Adipocyte (in vitro differentiated cells): ENCODE data around the gene RMRP.

Source experiments
- DNase-seq: peaks from one replicate; pipeline ENCODE4 v3.0.0-alpha.2; 2015; ENCODE audit warnings: low read depth
- H3K27me3 ChIP-seq: replicated peaks from 2 replicates; pipeline ENCODE4 v1.7.0; 2013; ENCODE audit warnings: mild to moderate bottlenecking, low read length, moderate library complexity; ENCODE audit not compliant: control insufficient read depth, insufficient read depth
- H3K36me3 ChIP-seq: 2 replicates; pipeline ENCODE4 v1.7.0; 2013; ENCODE audit warnings: low read length, mild to moderate bottlenecking, moderate library complexity; ENCODE audit not compliant: control insufficient read depth, insufficient read depth, severe bottlenecking
- H3K4me1 ChIP-seq: 2 replicates; pipeline ENCODE4 v1.7.0; 2013; ENCODE audit warnings: mild to moderate bottlenecking, low read length, moderate library complexity; ENCODE audit not compliant: control insufficient read depth, insufficient read depth
- H3K4me3 ChIP-seq: 2 replicates; pipeline ENCODE4 v1.7.0; 2013; ENCODE audit warnings: mild to moderate bottlenecking, low read length, moderate library complexity
- H3K9ac ChIP-seq: 2 replicates; pipeline ENCODE4 v1.7.0; 2013; ENCODE audit warnings: mild to moderate bottlenecking, low read length, moderate library complexity
- H3K9me3 ChIP-seq: 2 replicates; pipeline ENCODE4 v1.7.0; 2013; ENCODE audit warnings: mild to moderate bottlenecking, low read length, moderate library complexity; ENCODE audit not compliant: control insufficient read depth

RMRP gene

DNA sequence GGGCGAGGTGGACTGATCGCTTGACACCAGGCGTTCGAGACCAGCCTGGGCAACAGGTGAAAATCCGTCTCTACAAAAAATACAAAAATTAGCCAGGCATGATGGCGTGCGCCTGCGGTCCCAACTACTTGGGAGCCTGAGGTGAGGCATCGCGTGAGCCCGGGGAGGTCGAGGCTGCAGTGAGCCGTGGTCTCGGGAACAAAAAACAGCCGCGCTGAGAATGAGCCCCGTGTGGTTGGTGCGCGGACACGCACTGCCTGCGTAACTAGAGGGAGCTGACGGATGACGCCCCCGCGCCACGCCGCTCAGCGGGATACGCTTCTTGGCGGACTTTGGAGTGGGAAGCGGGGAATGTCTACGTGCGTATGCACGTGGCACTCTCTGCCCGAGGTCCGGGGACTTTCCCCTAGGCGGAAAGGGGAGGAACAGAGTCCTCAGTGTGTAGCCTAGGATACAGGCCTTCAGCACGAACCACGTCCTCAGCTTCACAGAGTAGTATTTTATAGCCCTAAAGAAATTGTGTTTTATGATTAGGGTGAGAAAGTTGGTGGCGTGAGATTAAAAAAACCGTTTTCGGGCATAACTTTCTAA lies at the start of gene RMRP:
Gene RMRP (minus strand): TSS at position 474 of the 591 bp plus-strand sequence.
- peak within 1 kb of the TSS; percentile 99 for H3K9ac ChIP-seq
- H3K4me1 ChIP-seq = peaks cover 38% of the 10 kb centered on the region
- peaks cover 20% of the 10 kb centered on the region for H3K36me3 ChIP-seq
- H3K4me3 ChIP-seq = peak within 1 kb of the TSS; percentile 91
- no peaks in the 10 kb centered on the region for H3K9me3 ChIP-seq
- no peaks in the 10 kb centered on the region for H3K27me3 ChIP-seq
- DNase-seq = peak; percentile 99

DNA sequence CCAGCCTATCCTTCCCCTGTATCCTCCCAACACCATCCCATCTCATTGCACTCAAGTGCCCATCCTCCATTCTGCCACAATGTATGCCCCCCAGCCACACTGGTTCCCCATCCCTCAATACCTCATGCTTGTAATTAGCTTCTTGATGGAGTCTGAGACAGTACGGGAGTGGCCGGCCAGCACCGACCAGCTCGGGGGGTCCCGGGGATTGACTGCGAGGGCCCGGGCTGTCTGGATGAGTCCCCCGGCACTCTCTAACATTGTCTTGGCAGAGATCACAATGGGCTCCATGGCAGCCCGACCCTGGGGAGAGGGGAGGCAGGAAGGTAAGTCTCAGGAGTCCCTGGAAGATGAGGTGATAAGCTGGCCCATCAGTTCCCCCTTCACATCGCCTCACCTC lies 49.1 kb upstream of the RMRP start:
- Histone ChIP-seq H3K4me1 (no peaks in the 10 kb centered on the region), H3K36me3 (peaks cover 94% of the 10 kb centered on the region)
- DNase-seq = no peak

GRCh38 chr9:35705836-35706430 lies 48.1 kb upstream of the RMRP start:
- Histone ChIP-seq H3K9ac (no peak overlapping the region), H3K4me1 (no peaks in the 10 kb centered on the region), H3K27me3 (no peaks in the 10 kb centered on the region), H3K4me3 (no peak overlapping the region), H3K9me3 (no peaks in the 10 kb centered on the region), H3K36me3 (peaks cover 94% of the 10 kb centered on the region)
- no peak for DNase-seq

More for the DNA sequence above, 49.1 kb upstream of the RMRP start:
- Histone ChIP-seq H3K9me3 (no peaks in the 10 kb centered on the region), H3K9ac (no peak overlapping the region), H3K4me3 (no peak overlapping the region), H3K27me3 (no peaks in the 10 kb centered on the region)

DNA sequence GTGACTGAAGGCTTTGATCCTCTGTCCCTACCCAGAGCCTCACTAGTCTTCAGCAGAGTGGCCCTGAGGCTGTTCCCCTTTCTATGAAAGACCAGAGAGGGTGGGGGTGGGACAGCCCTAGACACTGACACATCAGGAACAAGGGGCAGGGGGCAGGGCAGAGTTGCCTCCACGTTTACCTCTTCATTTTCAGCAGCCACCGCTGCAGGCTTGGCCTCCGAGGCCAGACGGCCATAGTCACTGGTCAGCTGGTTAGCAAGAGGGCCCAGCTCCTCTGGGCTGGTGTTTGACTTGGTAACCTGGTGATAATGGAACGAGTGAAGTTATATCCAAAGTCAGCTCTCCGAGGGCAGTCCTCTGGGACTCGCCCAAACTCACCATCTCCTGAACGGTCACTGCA lies 47.6 kb upstream of the RMRP start:
- Histone ChIP-seq H3K9ac (no peak overlapping the region), H3K4me1 (no peaks in the 10 kb centered on the region), H3K4me3 (no peak overlapping the region), H3K36me3 (peaks cover 94% of the 10 kb centered on the region), H3K27me3 (no peaks in the 10 kb centered on the region), H3K9me3 (no peaks in the 10 kb centered on the region)
- no peak for DNase-seq

DNA sequence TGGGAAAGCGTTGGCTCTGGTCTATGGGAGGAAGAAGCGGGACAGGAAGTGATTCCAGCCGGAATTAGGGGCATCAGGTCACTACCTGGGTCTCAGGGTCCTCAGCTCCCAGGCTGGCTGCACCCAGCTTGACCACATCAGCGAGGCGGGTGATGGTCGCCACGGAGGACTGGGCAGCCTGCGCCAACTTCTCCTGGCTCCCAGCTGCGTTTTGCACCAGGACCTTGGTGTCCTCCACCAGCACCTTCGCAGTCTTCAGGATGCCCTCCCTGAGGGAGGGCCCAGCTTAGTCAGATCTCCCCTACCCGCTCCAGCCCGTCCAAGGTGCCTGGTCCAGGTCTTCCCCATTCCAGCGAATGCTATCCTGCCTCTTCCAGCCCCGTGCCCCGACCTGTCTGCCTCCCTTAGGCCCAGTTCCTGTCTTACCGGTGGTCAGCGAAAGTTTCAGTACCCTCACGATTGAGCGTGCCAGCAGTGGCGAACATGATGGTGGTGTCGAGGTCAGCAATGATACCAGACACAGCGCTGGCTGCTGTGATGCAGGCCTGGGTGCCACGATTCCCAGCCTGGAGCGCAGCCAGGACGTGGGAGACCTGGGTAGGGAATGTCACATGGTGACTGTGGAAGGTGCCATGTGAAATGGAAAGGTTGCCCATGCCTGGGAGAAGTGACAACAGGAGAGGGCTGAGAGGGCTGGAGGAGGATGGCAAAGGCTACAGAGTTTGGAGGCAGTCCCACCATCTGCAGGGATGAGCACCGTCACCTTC lies 46.3 kb upstream of the RMRP start:
- Histone ChIP-seq H3K27me3 (no peaks in the 10 kb centered on the region), H3K36me3 (peaks cover 99% of the 10 kb centered on the region), H3K4me1 (no peaks in the 10 kb centered on the region), H3K9ac (no peak overlapping the region), H3K4me3 (no peak overlapping the region), H3K9me3 (no peaks in the 10 kb centered on the region)
- DNase-seq = no peak

- no peaks in the 10 kb centered on the region for H3K4me1 ChIP-seq
- H3K9me3 ChIP-seq = no peaks in the 10 kb centered on the region
- DNase-seq = no peak
- no peak overlapping the region for H3K4me3 ChIP-seq
- no peaks in the 10 kb centered on the region for H3K27me3 ChIP-seq
- H3K36me3 ChIP-seq = peaks cover 99% of the 10 kb centered on the region
- no peak overlapping the region for H3K9ac ChIP-seq
Measured at GRCh38 chr9:35702696-35703095, 44.9 kb upstream of the RMRP start.

DNA sequence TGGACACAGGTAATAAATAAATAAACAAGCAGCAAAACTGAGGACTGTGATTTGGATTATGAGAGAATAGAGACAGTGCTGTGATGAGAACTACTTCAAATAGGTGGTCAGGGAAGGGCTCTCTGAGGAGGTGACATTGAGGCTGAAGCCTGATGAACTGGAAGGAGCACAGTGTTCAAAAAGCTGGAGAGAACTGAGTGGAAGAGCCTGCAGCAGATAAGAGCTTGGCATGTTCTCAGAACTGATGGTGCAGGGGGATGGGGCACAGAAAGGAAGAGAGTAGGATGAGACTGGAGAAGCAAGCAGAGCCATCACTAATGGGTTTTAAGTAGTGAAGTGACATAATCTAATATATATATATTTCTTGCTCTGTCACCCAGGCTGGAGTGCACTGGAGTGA lies 43.1 kb upstream of the RMRP start:
- Histone ChIP-seq H3K36me3 (peaks cover 99% of the 10 kb centered on the region), H3K27me3 (no peaks in the 10 kb centered on the region), H3K4me1 (no peaks in the 10 kb centered on the region), H3K9ac (no peak overlapping the region), H3K4me3 (no peak overlapping the region), H3K9me3 (no peaks in the 10 kb centered on the region)
- no peak for DNase-seq

DNA sequence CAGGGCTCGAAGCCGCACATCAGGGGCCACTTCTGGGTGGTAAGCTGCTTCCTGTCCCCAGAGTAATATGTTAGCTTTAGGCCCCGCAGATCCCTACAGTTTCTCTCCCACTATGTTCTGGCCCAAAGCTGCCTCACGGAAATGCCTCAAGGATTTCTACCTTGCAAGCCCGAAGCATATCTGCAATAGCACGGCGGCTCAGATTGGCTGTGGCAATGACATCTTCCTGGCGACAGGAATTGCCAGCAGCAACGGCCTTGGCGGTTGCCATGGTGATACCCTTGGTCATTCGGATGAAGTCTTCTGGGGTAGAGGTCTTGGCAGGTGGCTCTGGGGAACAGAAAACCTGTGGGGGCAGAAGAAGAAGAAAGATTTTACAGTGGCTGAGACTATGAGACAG lies 42.2 kb upstream of the RMRP start:
- Histone ChIP-seq H3K4me1 (peaks cover 2% of the 10 kb centered on the region), H3K9ac (no peak overlapping the region), H3K27me3 (no peaks in the 10 kb centered on the region), H3K4me3 (no peak overlapping the region), H3K36me3 (peaks cover 94% of the 10 kb centered on the region), H3K9me3 (no peaks in the 10 kb centered on the region)
- DNase-seq = no peak

GRCh38 chr9:35698231-35698630 lies 40.4 kb upstream of the RMRP start:
- H3K9ac ChIP-seq = no peak overlapping the region
- H3K9me3 ChIP-seq = no peaks in the 10 kb centered on the region
- H3K4me3 ChIP-seq = no peak overlapping the region
- no peak for DNase-seq
- H3K4me1 ChIP-seq = peaks cover 5% of the 10 kb centered on the region
- H3K36me3 ChIP-seq = peaks cover 76% of the 10 kb centered on the region
- no peaks in the 10 kb centered on the region for H3K27me3 ChIP-seq

DNA sequence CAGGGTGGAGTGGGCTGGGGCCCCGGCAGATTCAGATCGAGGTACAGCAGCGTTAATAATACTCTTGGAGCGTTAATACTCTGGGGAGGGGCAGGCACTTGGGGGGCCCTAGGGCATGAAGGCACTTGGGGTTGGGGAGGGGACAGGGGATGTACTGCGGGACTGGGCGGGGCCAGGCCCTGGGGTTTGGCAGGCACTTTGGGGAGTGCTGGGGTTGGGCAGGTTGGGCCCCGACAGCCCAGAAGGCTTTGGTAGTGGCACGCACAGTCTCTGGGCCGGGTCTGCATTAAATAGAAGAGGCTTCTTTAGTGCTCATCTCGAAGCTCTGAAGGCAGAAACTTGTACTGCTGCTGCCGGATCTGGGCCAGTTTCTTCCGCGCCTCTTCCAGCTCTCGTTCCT lies 39.7 kb upstream of the RMRP start:
- Histone ChIP-seq H3K27me3 (no peaks in the 10 kb centered on the region), H3K9me3 (no peaks in the 10 kb centered on the region), H3K9ac (no peak overlapping the region), H3K4me3 (no peak overlapping the region), H3K4me1 (peaks cover 5% of the 10 kb centered on the region), H3K36me3 (peaks cover 69% of the 10 kb centered on the region)
- DNase-seq = no peak

DNA sequence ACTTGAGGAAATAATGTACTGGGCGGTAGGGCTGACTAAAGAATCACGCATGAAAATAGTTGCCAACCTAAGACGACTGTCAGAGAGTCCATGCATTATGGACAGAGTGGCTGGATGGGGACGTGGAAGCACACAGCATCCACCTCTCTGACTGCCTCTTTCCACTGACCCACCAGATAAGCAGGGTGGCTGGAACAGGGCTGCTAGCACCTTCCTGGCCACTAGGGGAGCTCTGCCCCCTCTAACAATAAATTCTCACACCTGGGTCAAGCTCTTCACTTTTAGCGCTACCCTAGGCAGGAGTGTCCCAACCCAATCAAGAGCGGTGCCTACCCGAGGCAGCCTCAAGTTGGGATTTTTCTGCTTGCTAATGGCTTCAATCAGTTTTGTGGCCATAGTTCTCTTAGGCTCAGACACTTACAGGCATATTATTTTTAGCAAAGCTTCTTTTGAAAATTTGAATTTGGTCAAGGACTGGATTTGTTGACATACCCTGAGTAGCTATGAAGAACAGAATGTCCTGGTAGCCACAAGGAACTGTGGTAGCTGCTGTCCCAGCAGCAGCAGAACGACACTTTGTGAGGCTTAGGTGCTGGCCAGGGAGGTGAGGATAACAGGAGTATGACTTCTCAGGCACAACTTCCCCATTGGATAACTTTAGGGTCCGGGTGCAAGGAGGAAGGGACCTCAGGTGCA lies 38.8 kb upstream of the RMRP start:
- peak; percentile 79 for DNase-seq
- no peaks in the 10 kb centered on the region for H3K27me3 ChIP-seq
- H3K9ac ChIP-seq = peak overlapping the region; percentile 38
- no peak overlapping the region for H3K4me3 ChIP-seq
- no peaks in the 10 kb centered on the region for H3K9me3 ChIP-seq
- peaks cover 62% of the 10 kb centered on the region for H3K36me3 ChIP-seq
- H3K4me1 ChIP-seq = peaks cover 10% of the 10 kb centered on the region
